Activated CD4-positive, alpha-beta T cell treated with anti-CD3 and anti-CD28 coated beads, Interleukin-2, amount 50 U/mL, for 48 hours (primary cell): ENCODE data around the gene SLC24A4.

Experiments used
- DNase-seq, 2 experiments: peaks; one replicate each; pipeline ENCODE4 v3.0.0-alpha.2; 2020

The SLC24A4 gene

DNA sequence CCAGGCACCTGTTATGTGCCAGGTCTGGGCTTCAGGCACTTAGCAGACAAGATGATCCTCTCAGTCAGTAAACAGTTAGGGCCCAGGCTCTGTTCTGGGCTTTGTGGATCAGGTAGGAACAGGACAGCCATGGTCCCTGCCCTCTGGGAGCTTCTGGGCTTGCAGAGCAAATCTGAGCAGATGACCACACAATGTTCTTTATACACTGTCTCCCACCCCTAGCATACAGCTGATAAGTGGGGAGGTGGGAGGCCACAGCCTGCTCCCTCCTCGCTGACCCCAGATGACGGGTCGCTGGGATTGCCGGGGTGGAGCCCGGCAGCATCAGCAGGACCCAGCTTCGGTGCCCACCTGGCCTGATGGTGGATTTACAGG, 137.6 kb downstream of the SLC24A4 start:
- no peak for DNase-seq

DNA sequence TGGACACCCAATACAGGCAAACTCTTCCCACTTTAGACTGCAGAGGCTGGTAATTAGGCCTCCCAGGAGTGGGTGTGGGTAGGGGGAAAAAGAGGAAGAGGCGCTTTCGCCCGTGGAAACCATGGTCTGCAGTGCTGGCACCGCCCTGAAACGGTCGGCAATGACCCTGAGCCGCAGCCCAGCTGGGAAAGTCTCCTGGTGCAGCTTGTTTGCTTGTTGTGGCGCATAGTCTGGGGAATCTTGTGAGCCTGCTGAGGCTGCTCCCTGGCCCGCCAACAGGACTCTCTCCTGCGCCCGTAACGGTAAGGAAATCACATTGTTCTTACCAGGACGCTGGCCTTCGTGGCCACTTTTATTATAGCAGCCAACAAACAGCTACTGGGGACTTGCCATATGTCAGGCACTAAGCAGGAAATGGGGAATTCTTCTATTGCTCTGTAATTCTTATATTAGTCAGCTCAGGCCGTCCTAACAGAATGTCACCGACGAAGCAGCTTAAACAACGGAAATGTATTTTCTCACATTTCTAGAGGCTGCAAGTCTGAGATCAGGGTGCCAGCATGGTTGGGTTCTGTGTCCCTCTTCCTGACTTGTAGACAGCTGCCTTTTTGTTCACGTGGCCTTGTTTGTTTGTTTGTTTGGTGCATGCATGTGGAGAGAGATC, 138.1 kb downstream of the SLC24A4 start:
- no peak for DNase-seq

DNA sequence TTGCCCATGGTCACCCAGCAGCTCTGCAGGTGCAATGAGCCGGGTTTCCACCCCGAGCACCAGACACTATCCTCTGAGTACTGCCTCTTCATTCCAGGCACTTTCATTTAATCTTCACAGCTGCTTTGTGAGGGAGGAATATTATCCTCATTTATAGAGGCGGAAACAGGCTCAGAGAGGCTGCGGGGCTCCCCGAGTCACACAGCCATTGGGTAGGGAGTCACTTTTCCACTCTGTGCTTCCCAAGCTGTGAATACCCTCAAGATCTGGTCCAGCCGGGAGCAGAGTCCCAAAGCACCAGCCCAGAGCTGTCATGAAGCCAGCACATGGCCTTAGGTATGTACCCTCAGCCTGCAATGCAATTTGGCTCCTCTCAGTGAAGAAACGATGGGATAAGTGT, 138.9 kb downstream of the SLC24A4 start:
- no peak for DNase-seq

- no peak for DNase-seq
These were observed 139.6 kb downstream of the SLC24A4 start for GRCh38 chr14:92462568-92462967.

DNA sequence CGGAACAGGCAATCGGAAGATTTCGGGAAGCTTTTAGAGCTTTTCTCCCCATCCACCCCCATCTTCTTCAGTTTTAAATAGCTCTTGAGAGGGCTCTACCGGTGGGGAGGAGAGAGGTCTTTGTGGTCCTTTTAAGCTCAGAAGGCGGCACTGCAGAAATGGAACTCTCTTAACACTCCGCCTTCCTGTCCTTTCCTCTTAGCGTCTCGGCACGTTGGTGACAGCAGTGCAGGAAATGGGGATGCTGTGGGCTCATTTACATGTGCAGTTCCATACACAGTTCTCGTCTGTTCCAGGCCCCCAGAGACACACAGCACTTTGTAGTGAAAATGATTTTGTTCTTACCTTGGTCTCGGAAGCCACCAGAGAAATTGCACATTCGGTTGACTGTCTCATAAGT, 140.2 kb downstream of the SLC24A4 start:
- DNase-seq = no peak

- no peak for DNase-seq
These were observed 141.2 kb downstream of the SLC24A4 start for GRCh38 chr14:92464156-92464555.

DNA sequence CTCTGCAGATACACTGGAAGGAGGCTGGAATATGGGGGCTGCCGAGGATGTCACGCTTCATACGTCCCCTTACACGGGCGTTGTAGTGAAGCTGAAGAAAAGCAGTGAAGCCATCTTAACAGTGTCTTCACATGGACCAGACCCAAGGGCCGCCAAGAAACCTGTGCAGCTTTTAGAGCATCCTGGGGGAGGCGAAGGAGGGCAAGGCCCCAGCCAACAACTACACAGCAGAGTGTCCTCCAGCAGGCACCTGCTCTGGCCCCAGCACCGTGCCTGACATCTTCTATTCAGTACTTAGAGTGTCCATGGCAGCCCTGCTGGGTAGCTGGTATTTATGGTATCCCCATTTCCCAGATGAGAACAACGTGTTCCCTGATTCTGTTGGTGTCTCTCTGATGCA, 141.8 kb downstream of the SLC24A4 start:
- no peak for DNase-seq

GRCh38 chr14:92465353-92466055, 142.5 kb downstream of the SLC24A4 start:
- no peak for DNase-seq

- no peak for DNase-seq
These were observed 143.1 kb downstream of the SLC24A4 start for GRCh38 chr14:92466059-92466458.

DNA sequence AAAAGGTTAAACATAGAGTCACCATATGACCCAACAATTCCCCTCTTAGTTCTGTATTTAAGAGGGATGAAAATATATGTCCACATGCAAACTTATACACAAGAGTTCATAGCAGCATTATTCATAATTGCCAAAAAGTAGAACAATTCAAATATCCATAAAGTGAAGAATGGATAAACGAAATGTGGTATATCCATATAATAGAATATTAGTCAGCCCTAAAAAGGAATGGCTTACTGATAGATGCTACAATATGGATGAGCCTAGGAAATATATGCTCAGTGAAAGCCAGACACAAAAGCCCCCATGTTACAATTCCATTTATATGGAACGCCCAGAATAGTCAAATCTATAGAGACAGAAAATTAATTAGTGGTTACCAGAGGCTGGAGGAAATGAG, 146.6 kb downstream of the SLC24A4 start:
- DNase-seq = no peak

- no peak for DNase-seq
These were observed 147.2 kb downstream of the SLC24A4 start for GRCh38 chr14:92470215-92470614.

DNA sequence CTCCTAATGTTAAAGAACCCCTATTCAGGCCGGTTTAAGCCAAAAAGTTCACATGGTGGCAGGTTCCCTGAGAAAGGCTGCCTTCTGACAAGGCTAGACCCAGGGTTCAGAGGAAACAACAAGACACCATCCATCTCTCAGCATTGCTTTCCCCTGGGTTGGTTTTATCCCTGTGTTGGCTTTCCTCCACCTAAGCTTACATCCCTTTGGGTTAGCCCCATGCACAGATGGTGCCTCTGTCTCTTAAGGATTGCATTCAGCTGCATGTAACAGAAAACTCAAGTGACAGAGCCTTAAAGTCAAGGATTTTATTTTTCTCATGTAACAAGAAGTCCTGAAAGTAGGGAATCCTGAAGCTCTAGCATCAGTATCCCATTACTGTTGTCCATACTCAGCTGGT, 147.8 kb downstream of the SLC24A4 start:
- DNase-seq = no peak

DNA sequence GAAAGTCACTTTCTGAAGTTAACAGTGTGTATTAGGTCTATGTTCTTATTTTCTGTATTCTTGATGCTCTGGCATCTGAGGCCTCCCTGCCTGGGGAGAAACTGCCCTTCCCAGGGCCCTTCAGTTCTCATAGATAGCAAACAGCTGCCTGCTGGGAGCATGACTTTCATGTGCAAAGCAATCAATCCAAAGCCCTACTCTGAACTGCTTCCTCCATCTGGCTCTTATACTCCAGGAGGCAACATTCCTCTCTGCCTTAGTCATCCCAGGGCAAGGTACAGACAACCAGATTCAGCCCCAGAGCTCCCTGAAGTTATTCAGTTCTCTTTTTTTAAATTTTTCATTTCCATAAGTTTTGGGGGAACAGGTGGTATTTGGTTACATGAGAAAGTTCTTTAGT, 149.0 kb downstream of the SLC24A4 start:
- no peak for DNase-seq

- DNase-seq = no peak
These were observed 149.9 kb downstream of the SLC24A4 start for GRCh38 chr14:92472860-92473259.

DNA sequence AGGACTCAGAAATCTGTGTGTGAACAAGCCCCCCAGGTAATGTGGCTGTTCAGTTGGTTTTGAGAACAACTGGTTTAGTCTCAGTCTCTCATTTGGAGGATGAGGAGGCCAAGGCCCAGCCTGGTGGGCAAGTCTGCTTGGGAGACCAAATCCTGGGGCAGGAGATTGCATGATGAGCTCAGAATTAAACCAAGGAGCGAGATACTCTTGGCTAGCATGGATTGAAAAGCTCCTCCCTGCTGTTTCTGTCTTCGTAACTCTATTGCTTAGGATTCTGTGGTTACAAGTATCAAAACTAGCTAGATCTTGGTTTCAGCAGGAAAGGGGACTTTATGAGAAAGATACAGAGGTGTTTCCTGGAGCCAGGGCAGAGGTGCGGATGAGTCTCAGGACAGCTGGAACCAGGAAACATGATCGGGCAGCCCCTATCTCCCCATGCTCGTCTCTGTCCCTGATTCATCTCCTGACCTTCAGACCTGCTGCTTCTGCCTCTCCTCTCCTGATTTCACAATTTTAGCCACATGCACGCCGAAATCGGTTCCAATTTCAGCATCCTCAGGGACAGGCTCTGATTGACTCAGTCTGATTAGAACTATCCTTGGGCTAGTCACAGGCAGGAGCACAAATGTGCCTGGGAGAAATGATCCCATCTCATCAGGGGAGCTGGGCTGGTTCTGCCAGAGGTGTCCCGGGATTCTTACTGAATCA, 150.4 kb downstream of the SLC24A4 start:
- no peak for DNase-seq

- DNase-seq = no peak
These were observed 151.1 kb downstream of the SLC24A4 start for GRCh38 chr14:92473969-92474535.

- DNase-seq = no peak
These were observed 152.1 kb downstream of the SLC24A4 start for GRCh38 chr14:92475037-92475436.

GRCh38 chr14:92475451-92476187, 152.7 kb downstream of the SLC24A4 start:
- no peak for DNase-seq

- DNase-seq = no peak
These were observed 157.9 kb downstream of the SLC24A4 start for GRCh38 chr14:92480856-92481255.

GRCh38 chr14:92481386-92481785, 158.4 kb downstream of the SLC24A4 start:
- DNase-seq = no peak

GRCh38 chr14:92481811-92482555, 159.0 kb downstream of the SLC24A4 start:
- no peak for DNase-seq

- no peak for DNase-seq
These were observed 159.8 kb downstream of the SLC24A4 start for GRCh38 chr14:92482621-92483319.
